ENCODE results near the gene TTYH3. TPM values are rescaled to one million over a fixed set of nuclear protein-coding genes. Genes with fewer than 3 reads are reported as not detected.

TTYH3 gene
- total RNA-seq, 1 donor from 2014 or later: 51.7 TPM

DNA sequence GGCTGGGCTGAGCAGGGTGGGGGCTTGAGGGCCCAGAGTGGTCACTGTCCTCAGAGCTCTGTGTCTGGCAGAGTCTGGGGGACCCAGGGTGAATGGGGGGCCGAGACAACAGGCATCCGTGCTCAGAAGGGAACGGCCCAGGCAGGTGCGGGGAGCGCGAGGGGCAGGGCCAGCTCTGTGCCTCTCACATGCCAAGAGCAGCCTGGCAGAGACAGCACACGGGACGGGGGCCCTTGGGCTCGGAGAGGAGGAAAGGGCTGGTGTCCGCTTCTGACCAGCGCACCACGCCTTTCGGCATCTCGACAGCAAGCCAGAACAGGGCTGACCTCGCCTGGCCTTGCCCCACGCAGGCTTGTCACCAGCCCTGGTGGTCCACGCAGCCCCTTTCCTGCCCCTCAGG is 69.6 kb downstream of the TTYH3 start:
- H3K27ac ChIP-seq: no peak overlapping the region
- H3K27me3 ChIP-seq (ENCODE audit: low read depth): peaks cover 4% of the 10 kb centered on the region
- no peak for DNase-seq
- intact Hi-C loops (cut with DNase I): no loop called here
- no peaks in the 10 kb centered on the region for H3K4me1 ChIP-seq
- TF ChIP-seq, protein P1, sequence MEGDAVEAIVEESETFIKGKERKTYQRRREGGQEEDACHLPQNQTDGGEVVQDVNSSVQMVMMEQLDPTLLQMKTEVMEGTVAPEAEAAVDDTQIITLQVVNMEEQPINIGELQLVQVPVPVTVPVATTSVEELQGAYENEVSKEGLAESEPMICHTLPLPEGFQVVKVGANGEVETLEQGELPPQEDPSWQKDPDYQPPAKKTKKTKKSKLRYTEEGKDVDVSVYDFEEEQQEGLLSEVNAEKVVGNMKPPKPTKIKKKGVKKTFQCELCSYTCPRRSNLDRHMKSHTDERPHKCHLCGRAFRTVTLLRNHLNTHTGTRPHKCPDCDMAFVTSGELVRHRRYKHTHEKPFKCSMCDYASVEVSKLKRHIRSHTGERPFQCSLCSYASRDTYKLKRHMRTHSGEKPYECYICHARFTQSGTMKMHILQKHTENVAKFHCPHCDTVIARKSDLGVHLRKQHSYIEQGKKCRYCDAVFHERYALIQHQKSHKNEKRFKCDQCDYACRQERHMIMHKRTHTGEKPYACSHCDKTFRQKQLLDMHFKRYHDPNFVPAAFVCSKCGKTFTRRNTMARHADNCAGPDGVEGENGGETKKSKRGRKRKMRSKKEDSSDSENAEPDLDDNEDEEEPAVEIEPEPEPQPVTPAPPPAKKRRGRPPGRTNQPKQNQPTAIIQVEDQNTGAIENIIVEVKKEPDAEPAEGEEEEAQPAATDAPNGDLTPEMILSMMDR (IDR thresholded peaks at IDR 0.05): no peak
- no peaks in the 10 kb centered on the region for H3K9me3 ChIP-seq
- peak; percentile 2 to 11 for ATAC-seq
- no peaks in the 10 kb centered on the region for H3K36me3 ChIP-seq
- no peak overlapping the region for H3K4me3 ChIP-seq

DNA sequence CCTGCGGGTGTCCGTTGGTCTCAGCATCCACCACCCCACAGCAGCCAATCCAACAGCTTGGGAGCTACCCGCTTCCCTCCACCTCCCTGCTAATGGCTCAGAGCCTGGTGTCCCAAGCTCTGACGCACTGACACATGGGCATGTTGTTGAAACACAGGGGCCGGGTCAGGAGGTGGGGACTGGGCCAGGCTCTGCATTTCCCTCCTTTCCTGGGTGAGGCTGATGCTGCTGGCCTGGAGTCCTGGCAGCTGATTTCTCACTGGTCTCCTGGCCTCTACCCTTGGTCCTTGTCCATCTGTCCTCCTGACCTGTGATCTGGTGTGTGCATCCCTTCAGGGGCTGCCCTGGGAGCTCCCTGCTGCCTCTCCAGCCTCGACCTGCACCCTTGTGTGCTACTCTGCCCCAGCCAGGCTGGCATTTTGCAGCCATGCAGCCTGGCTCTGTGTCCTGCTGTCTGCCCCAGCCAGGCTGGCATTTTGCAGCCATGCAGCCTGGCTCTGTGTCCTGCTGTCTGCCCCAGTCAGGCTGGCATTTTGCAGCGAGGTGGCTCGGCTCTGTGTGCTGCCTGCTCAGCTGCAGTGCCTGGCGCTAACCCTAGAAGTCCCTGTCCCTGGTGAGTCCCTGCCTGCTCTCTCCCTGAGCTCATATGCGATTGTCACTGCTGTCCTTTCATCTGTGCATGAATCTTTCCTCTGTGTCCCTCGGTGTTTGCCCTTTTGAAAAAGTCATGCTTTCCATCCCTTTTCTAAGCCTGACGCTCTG is 70.2 kb downstream of the TTYH3 start:
- no peaks in the 10 kb centered on the region for H3K36me3 ChIP-seq
- no peaks in the 10 kb centered on the region for H3K4me1 ChIP-seq
- TF ChIP-seq, protein P1 (IDR thresholded peaks at IDR 0.05): no peak
- ATAC-seq: peak; percentile 38 to 57
- intact Hi-C loops (cut with DNase I): no loop called here
- H3K4me3 ChIP-seq: no peak overlapping the region
- H3K27me3 ChIP-seq (ENCODE audit: low read depth): peaks cover 4% of the 10 kb centered on the region
- H3K27ac ChIP-seq: no peak overlapping the region
- no peaks in the 10 kb centered on the region for H3K9me3 ChIP-seq
- no peak for DNase-seq

DNA sequence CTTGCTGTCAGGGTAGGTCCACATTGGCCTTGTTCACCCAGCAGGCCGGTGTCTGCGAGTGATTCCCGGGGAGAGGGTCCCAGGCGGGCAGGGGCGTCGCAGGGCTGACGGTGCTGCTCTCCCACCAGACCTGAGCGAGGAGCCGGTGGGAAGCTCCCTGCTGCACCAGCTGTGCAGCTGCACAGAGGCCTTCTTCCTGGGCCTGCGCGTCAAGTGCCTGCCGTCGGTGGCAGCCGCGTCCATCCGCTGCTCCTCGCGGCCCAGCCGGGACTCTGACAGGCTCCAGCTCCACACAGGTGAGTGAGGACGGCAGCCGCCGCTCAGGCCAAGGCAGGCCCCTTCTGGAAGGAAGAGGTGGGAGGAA is 70.8 kb downstream of the TTYH3 start:
- Histone ChIP-seq H3K36me3 (no peaks in the 10 kb centered on the region), H3K27ac (no peak overlapping the region), H3K4me3 (no peak overlapping the region), H3K9me3 (no peaks in the 10 kb centered on the region), H3K4me1 (no peaks in the 10 kb centered on the region), H3K27me3 (ENCODE audit: low read depth) (peaks cover 4% of the 10 kb centered on the region)
- TF ChIP-seq, protein P1 (IDR thresholded peaks at IDR 0.05): no peak
- no peak for DNase-seq
- ATAC-seq: no peak
- intact Hi-C loops (cut with DNase I): no loop called here

DNA sequence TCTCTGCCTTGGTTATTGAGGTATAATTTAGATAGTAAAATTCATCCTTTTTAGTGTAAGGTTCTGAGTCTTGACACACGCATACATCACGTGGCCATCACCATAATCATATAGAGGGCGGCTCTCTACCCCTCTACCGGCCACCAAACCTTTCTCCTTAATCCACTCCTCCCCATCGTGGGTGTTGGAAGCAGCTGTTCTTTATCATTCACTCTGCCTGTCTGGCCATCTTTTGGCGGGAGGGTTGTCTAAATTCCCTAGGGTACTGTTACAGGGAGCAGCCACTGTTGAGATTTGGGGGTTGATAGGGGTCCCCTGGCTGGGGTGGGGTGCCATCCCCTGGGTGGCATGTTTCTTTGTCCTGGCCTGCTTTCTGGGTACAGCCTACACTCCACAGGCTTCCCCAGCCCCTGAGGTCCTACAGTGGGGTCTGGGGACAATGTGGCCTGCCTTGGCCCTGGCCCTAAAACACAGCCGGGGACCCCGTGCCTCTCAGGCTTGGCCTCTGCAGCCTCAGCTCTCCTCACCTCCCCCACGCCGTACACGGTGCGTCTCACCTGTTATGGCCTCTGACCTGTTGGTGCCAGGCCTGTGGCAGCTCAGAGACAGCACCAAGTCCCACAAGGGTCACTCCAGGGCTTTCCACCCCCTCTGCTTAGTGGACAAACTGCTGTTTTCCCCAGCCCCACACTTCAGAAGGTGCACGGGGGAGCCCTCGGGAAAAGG is 73.7 kb downstream of the TTYH3 start:
- H3K4me3 ChIP-seq: no peak overlapping the region
- H3K4me1 ChIP-seq: peaks cover 10% of the 10 kb centered on the region
- H3K36me3 ChIP-seq: no peaks in the 10 kb centered on the region
- intact Hi-C loops (cut with DNase I): no loop called here
- DNase-seq (no peak), ATAC-seq (no peak)
- TF ChIP-seq, protein P1 (IDR thresholded peaks at IDR 0.05): no peak
- no peaks in the 10 kb centered on the region for H3K9me3 ChIP-seq
- H3K27me3 ChIP-seq (ENCODE audit: low read depth): no peaks in the 10 kb centered on the region
- no peak overlapping the region for H3K27ac ChIP-seq

DNA sequence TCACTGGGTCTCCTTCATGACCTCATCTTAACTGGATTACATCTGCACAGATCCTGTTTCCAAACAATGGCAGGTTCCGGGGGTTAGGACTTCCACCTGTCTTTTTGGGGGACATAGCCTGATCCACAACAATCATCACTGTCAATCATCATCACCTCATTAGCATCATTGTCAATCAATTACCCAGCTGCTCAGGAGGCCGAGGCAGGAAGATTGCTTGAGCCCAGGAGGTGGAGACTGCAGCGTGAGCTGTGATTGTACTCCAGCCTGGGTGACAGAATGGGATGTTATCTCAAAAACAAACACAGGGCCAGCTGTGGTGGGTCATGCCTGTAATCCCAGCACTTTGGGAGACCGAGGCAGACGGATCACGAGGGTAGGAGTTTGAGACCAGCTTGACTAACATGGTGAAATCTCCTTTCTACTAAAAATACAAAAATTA is 74.9 kb downstream of the TTYH3 start:
- intact Hi-C loops (cut with DNase I): no loop called here
- ATAC-seq (no peak), DNase-seq (no peak)
- H3K9me3 ChIP-seq: no peaks in the 10 kb centered on the region
- H3K27me3 ChIP-seq (ENCODE audit: low read depth): no peaks in the 10 kb centered on the region
- no peak overlapping the region for H3K27ac ChIP-seq
- H3K36me3 ChIP-seq: no peaks in the 10 kb centered on the region
- H3K4me1 ChIP-seq: peaks cover 19% of the 10 kb centered on the region
- TF ChIP-seq, protein P1 (IDR thresholded peaks at IDR 0.05): no peak
- no peak overlapping the region for H3K4me3 ChIP-seq
